NCI-H1436 (cell line): ENCODE data around the gene ZKSCAN7.
A peak's percentile ranks its signal among the peaks of the same experiment; 100 is the strongest.
"Not testable (repeated sequence)": the region's sequence is repeated elsewhere in the genome, so short reads cannot be mapped to it uniquely, and the experiment has no call there.

Source experiments
- DNase-seq: peaks from one replicate; lab custom pipeline; 2025; lab: John Stamatoyannopoulos, UW

ZKSCAN7 gene

GRCh38 chr3:44577354-44577952 lies 22.5 kb downstream of the ZKSCAN7 start:
- not testable (repeated sequence) for DNase-seq

- not testable (repeated sequence) for DNase-seq
Measured at GRCh38 chr3:44578316-44578715, 23.3 kb downstream of the ZKSCAN7 start.

- DNase-seq: not testable (repeated sequence)
Measured at GRCh38 chr3:44578924-44579515, 24.0 kb downstream of the ZKSCAN7 start.

GRCh38 chr3:44579749-44580148 lies 24.8 kb downstream of the ZKSCAN7 start:
- DNase-seq: not testable (repeated sequence)

GRCh38 chr3:44580971-44581370 lies 26.0 kb downstream of the ZKSCAN7 start:
- not testable (repeated sequence) for DNase-seq

GRCh38 chr3:44584646-44585501 lies 29.9 kb downstream of the ZKSCAN7 start, which contains the start of gene ZNF660:
TSS of gene ZNF660 (plus strand) at chr3:44584964. CDS start at chr3:44594194, 9,230 bp downstream.
- DNase-seq: peak; percentile 73

- DNase-seq: no peak
Measured at GRCh38 chr3:44596621-44597020, 41.6 kb downstream of the ZKSCAN7 start.

GRCh38 chr3:44601749-44602148 lies 46.8 kb downstream of the ZKSCAN7 start:
- no peak for DNase-seq

- no peak for DNase-seq
Measured at GRCh38 chr3:44612678-44613077, 57.7 kb downstream of the ZKSCAN7 start.
